ENCODE results near the gene RGS4.
"Not testable (repeated sequence)": the region's sequence is repeated elsewhere in the genome, so short reads cannot be mapped to it uniquely, and the experiment has no call there.

RGS4 gene

GRCh38 chr1:163069655-163070277 lies 605 bp downstream of the RGS4 start:
- DNase-seq, result no peak

- DNase-seq, result peak; percentile 28 to 50
Observed at GRCh38 chr1:163071405-163072255, 2.5 kb downstream of the RGS4 start.

- DNase-seq, result no peak
Observed at GRCh38 chr1:163072658-163073057, 3.5 kb downstream of the RGS4 start.

- DNase-seq, result no peak
Observed at GRCh38 chr1:163074004-163074403, 4.8 kb downstream of the RGS4 start.

GRCh38 chr1:163074716-163075284 lies 5.6 kb downstream of the RGS4 start:
- DNase-seq, result no peak

- DNase-seq, result no peak
Observed at GRCh38 chr1:163076044-163076443, 6.9 kb downstream of the RGS4 start.

GRCh38 chr1:163076446-163076845 lies 7.3 kb downstream of the RGS4 start:
- no peak for DNase-seq

GRCh38 chr1:163076981-163077761 lies 8.0 kb downstream of the RGS4 start:
- no peak for DNase-seq

GRCh38 chr1:163082971-163083370 lies 13.8 kb downstream of the RGS4 start:
- no peak for DNase-seq

- no peak for DNase-seq
Observed at GRCh38 chr1:163083690-163084089, 14.5 kb downstream of the RGS4 start.

GRCh38 chr1:163084330-163084729 lies 15.2 kb downstream of the RGS4 start:
- DNase-seq, result no peak

- no peak for DNase-seq
Observed at GRCh38 chr1:163085041-163085903, 16.1 kb downstream of the RGS4 start.

- DNase-seq, result no peak
Observed at GRCh38 chr1:163085904-163086268, 16.7 kb downstream of the RGS4 start.

GRCh38 chr1:163089117-163089516 lies 20.0 kb downstream of the RGS4 start:
- not testable (repeated sequence) for DNase-seq

- DNase-seq, result no peak
Observed at GRCh38 chr1:163090321-163090945, 21.3 kb downstream of the RGS4 start.

- DNase-seq, result no peak
Observed at GRCh38 chr1:163093169-163093568, 24.0 kb downstream of the RGS4 start.

GRCh38 chr1:163093579-163093978 lies 24.4 kb downstream of the RGS4 start:
- no peak for DNase-seq

GRCh38 chr1:163094182-163094581 lies 25.0 kb downstream of the RGS4 start:
- DNase-seq, result no peak

- DNase-seq, result no peak
Observed at GRCh38 chr1:163094589-163094988, 25.4 kb downstream of the RGS4 start.

- DNase-seq, result no peak
Observed at GRCh38 chr1:163095213-163095612, 26.1 kb downstream of the RGS4 start.

- DNase-seq, result no peak
Observed at GRCh38 chr1:163102590-163102989, 33.4 kb downstream of the RGS4 start.
